Measurements from ENCODE around the gene NTS. TPM values are rescaled to one million over a fixed set of nuclear protein-coding genes. Genes with fewer than 3 reads are reported as not detected.

NTS gene
- total and polyA plus RNA-seq, 2 of the 4 experiments (the other 2 are of a cell fraction): not detected

DNA sequence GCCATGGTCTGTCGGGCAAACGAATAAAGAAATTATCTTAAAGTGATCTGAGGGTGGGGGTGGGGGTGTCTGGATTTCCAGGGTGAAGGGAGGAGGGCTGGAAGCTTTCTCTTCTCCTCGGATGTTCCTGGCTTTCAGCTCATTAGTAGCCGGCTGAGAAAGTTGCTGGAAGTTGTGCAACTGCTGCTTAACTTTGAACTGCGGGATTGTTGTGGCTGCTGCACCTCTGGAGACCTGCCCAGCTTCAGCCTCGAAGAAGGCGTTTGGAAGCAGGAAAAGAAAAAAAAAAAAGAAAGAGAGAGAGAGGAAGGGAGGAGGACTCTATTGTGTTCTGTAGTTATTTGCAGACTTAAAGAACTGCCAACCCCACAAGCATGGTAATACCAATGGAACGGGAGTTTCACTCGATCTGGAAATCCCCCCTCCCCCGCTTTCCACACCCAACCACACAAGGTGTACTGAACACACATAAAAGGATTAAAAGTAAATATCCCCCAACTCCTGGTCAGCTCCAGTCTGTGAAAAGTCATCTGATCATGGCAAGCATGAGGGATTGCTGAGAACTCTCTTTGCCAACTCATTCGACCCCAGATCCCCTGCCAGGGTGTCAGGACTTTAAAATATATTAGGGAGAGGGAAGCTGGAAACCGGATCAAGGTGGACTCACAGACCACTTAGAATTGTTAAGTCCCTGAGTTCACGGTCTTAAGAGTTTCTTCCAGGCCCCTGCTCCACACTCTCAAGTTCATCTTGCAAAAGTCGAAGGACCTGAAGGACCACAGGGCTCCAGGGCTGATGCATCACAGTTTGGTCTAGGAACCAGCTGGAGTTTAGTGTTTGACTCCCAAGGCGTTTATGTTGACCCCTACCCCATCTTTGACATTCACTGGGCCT is 37.7 kb upstream of the NTS start, which contains the start of gene RASSF9:
Gene RASSF9 (minus strand): TSS at position 213 of the 894 bp plus-strand sequence. CDS start 208 bp downstream, at position 5.
- Histone ChIP-seq H4K8ac (ENCODE audit: low read depth in 2 of 2, low read length in 2 of 2) (no peak within 1 kb of the TSS), H3K4me1 (ENCODE audit: control insufficient read depth, insufficient read depth, low read length) (no peaks in the 10 kb centered on the region), H2BK20ac (ENCODE audit: low read depth, low read length) (no peak within 1 kb of the TSS), H3K18ac (ENCODE audit: low read depth, low read length) (no peak within 1 kb of the TSS), H3K9ac (ENCODE audit: low read depth, low read length) (no peak within 1 kb of the TSS), H2BK120ac (ENCODE audit: low read depth, low read length) (no peak within 1 kb of the TSS), H3K27me3 (ENCODE audit: control insufficient read depth, insufficient read depth, low read length) (no peaks in the 10 kb centered on the region), H3K27ac (ENCODE audit: insufficient read depth, low read length) (no peak within 1 kb of the TSS), H4K91ac (ENCODE audit: insufficient read depth, low read depth, low read length) (no peak within 1 kb of the TSS), H3K9me3 (ENCODE audit: control insufficient read depth, insufficient read depth, low read length) (no peaks in the 10 kb centered on the region), H3K23ac (ENCODE audit: low read depth, low read length) (no peak within 1 kb of the TSS), H2AFZ (replicated peaks; ENCODE audit: low read length, poor library complexity) (peak within 1 kb of the TSS; percentile 79), H4K20me1 (ENCODE audit: insufficient read depth, low read length) (no peaks in the 10 kb centered on the region), H3K4me3 (ENCODE audit: insufficient read depth, low read depth, low read length) (no peak within 1 kb of the TSS), H3K4ac (ENCODE audit: low read depth, low read length) (no peak within 1 kb of the TSS), H3K79me1 (ENCODE audit: low read depth in 1 of 2, low read length in 2 of 2) (no peaks in the 10 kb centered on the region), H3K14ac (replicated peaks; ENCODE audit: low read depth, low read length) (no peak within 1 kb of the TSS), H3K56ac (ENCODE audit: extremely low read depth, insufficient read depth, low read length) (no peak within 1 kb of the TSS), H3K36me3 (ENCODE audit: control insufficient read depth, insufficient read depth, low read length) (no peaks in the 10 kb centered on the region), H3K9me1 (ENCODE audit: insufficient read depth, low read length) (no peaks in the 10 kb centered on the region), H3K4me2 (ENCODE audit: low read depth, low read length) (peak within 1 kb of the TSS; percentile 20; the same call in 1 of the 2 replicates), H4K5ac (ENCODE audit: low read depth, low read length) (no peak within 1 kb of the TSS), H2AK9ac (replicated peaks; ENCODE audit: low read depth, low read length, poor library complexity) (no peak within 1 kb of the TSS), H2BK15ac (ENCODE audit: low read depth, low read length) (no peak within 1 kb of the TSS), H2AK5ac (ENCODE audit: low read depth, low read length) (no peak within 1 kb of the TSS), H2BK5ac (ENCODE audit: low read depth, low read length, poor library complexity, severe bottlenecking) (no peak within 1 kb of the TSS)
- intact Hi-C loops (cut with micrococcal nuclease) (no loop called here), dilution Hi-C loops (cut with HindIII; ENCODE audit: low sequenced_read_pairs, unreplicated experiment) (no loop called here), in situ Hi-C loops (cut with MboI; ENCODE audit: low sequenced_read_pairs) (no loop called here)
- ChIA-PET CTCF (no interaction called here), POLR2A (ENCODE audit: unreplicated experiment) (no interaction called here)
- WGBS, 2 experiments (ENCODE audit: extremely low coverage in 2 of 2, insufficient read length in 1 of 2): 10% methylated on average over 2 of the region's 15 CpGs; no CpG with 5 or more reads in 1 of the 2 experiments
- BruUV-seq (replicated peaks): no TSS peak
- ATAC-seq (ENCODE audit: low read depth): peak; percentile 44; the same call in 1 of the 2 replicates
- TF ChIP-seq MAFK (IDR thresholded peaks at IDR 0.05; ENCODE audit: low read depth, low read length): no peak
- peak; percentile 64 for TF ChIP-seq CEBPB (IDR thresholded peaks at IDR 0.05; ENCODE audit: low read depth, low read length)
- peak; percentile 43 for DNase-seq

Measured in IMR-90 (cell line).